ENCODE measurements around the gene RAP1GAP.

Gene RAP1GAP

DNA sequence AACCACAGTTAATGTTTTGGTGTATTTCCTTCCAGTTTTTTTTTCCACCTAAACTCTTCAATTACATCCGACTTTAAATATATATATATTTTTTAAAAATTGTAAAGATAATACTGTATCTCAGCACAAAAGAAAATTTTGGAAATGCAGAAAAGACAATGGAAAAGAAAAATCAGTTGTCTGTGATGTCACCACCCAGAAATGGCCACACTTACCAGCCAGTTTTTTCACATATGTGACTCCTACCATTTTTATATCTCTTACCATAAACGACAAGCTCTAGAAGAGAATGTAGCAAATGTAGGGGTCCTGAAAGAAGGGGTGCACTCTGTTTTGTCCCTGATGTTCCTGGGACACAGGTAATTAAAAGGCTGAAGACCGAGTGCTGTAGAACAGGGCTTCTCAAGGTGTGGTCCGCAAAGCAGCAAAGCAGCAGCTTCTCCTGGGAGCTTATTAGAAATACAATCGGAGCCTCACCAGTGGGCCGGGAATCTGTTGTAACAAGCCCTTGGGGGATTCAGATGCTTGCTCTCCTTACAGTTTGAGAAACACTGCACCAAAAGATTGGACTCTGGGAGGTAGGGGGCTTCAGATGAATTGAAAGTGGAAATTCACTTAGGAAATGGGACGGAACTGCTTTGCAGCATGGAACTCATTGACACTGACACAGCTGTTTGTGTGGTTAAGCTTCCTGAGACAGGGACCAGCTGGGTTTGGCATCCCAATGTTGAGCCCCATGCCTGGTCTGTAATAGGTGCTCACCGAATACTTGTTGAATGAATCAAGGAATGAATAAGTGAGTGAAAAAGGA, 115.8 kb downstream of the RAP1GAP start:
- H3K4me3 ChIP-seq (ENCODE audit: low read depth, low read length): no peak overlapping the region
- no peak for DNase-seq (ENCODE audit: low read depth)
- TF ChIP-seq, protein P1, sequence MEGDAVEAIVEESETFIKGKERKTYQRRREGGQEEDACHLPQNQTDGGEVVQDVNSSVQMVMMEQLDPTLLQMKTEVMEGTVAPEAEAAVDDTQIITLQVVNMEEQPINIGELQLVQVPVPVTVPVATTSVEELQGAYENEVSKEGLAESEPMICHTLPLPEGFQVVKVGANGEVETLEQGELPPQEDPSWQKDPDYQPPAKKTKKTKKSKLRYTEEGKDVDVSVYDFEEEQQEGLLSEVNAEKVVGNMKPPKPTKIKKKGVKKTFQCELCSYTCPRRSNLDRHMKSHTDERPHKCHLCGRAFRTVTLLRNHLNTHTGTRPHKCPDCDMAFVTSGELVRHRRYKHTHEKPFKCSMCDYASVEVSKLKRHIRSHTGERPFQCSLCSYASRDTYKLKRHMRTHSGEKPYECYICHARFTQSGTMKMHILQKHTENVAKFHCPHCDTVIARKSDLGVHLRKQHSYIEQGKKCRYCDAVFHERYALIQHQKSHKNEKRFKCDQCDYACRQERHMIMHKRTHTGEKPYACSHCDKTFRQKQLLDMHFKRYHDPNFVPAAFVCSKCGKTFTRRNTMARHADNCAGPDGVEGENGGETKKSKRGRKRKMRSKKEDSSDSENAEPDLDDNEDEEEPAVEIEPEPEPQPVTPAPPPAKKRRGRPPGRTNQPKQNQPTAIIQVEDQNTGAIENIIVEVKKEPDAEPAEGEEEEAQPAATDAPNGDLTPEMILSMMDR (IDR thresholded peaks at IDR 0.05; ENCODE audit: low read depth, low read length, missing control alignments): no peak

- TF ChIP-seq, protein P1 (IDR thresholded peaks at IDR 0.05; ENCODE audit: low read depth, low read length, missing control alignments): no peak
- H3K4me3 ChIP-seq (ENCODE audit: low read depth, low read length): no peak overlapping the region
- no peak for DNase-seq (ENCODE audit: low read depth)
Measured at GRCh38 chr1:21552715-21553114, 116.4 kb downstream of the RAP1GAP start.

GRCh38 chr1:21550866-21551475, 118.2 kb downstream of the RAP1GAP start:
- no peak for DNase-seq (ENCODE audit: low read depth)
- TF ChIP-seq, protein P1 (IDR thresholded peaks at IDR 0.05; ENCODE audit: low read depth, low read length, missing control alignments): no peak
- H3K4me3 ChIP-seq (ENCODE audit: low read depth, low read length): no peak overlapping the region

- no peak for DNase-seq (ENCODE audit: low read depth)
- TF ChIP-seq, protein P1 (IDR thresholded peaks at IDR 0.05; ENCODE audit: low read depth, low read length, missing control alignments): no peak
Measured at GRCh38 chr1:21550097-21550496, 119.1 kb downstream of the RAP1GAP start.

DNA sequence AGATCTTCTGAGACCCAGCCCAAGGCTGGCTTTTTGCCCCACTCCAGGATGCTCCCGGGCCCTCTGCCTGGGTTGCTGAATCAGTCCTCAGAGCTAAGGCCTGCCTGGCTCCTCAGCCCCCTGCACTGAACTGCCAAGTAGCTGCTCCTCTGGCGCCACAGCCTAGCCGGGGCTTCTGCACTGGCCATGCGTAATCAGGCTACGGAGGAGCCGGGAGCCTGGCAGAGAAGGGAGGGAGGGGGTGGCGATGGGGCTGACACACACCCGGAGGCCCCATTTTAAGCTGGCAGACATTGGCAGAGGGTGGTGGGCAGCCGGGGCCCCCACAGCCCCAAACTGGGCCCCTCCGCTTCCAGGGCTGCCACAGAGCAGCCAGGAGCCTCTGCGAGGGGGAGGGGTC, 121.3 kb downstream of the RAP1GAP start:
- H3K4me3 ChIP-seq (ENCODE audit: low read depth, low read length): no peak overlapping the region
- TF ChIP-seq, protein P1 (IDR thresholded peaks at IDR 0.05; ENCODE audit: low read depth, low read length, missing control alignments): no peak
- DNase-seq (ENCODE audit: low read depth): no peak

More at GRCh38 chr1:21550097-21550496, 119.1 kb downstream of the RAP1GAP start:
- no peak overlapping the region for H3K4me3 ChIP-seq (ENCODE audit: low read depth, low read length)
